Brain microvascular endothelial cell (primary cell): Measurements from ENCODE around the gene FMOD.
A peak's percentile ranks its signal among the peaks of the same experiment; 100 is the strongest.

Experiments
- DNase-seq: peaks from one replicate; pipeline ENCODE4 v3.0.0-alpha.2; 2020
- H3K27ac ChIP-seq: fragments of 250-450 bp; sonication (Bioruptor Pico); 2 replicates; pipeline ENCODE4 v1.5.1; 2020; ENCODE audit warnings: mild to moderate bottlenecking, moderate library complexity
- H3K27me3 ChIP-seq: fragments of 250-450 bp; sonication (Bioruptor Pico); replicated peaks from 2 replicates; pipeline ENCODE4 v1.5.1; 2020; ENCODE audit warnings: mild to moderate bottlenecking
- H3K36me3 ChIP-seq: fragments of 250-450 bp; sonication (Bioruptor Pico); replicated peaks from 2 replicates; pipeline ENCODE4 v1.5.1; 2020; ENCODE audit warnings: mild to moderate bottlenecking
- H3K4me3 ChIP-seq: 2 replicates; pipeline ENCODE4 v1.5.1; 2011; ENCODE audit warnings: low read depth, mild to moderate bottlenecking, control low read depth, low read length, moderate library complexity
- in situ Hi-C: cut with HindIII; loops from 2 replicates; pipeline ENCODE4 v1.10.0; 2017; ENCODE audit warnings: low sequenced_read_pairs, low pct_ligation_motif_present
- TF ChIP-seq, protein P1 (sequence below): IDR thresholded peaks from 2 replicates; pipeline ENCODE4 v1.5.1; 2011; ENCODE audit warnings: low read depth, mild to moderate bottlenecking, moderate library complexity, low read length, control low read depth, inconsistent platforms; ENCODE audit errors: missing control alignments

FMOD gene

DNA sequence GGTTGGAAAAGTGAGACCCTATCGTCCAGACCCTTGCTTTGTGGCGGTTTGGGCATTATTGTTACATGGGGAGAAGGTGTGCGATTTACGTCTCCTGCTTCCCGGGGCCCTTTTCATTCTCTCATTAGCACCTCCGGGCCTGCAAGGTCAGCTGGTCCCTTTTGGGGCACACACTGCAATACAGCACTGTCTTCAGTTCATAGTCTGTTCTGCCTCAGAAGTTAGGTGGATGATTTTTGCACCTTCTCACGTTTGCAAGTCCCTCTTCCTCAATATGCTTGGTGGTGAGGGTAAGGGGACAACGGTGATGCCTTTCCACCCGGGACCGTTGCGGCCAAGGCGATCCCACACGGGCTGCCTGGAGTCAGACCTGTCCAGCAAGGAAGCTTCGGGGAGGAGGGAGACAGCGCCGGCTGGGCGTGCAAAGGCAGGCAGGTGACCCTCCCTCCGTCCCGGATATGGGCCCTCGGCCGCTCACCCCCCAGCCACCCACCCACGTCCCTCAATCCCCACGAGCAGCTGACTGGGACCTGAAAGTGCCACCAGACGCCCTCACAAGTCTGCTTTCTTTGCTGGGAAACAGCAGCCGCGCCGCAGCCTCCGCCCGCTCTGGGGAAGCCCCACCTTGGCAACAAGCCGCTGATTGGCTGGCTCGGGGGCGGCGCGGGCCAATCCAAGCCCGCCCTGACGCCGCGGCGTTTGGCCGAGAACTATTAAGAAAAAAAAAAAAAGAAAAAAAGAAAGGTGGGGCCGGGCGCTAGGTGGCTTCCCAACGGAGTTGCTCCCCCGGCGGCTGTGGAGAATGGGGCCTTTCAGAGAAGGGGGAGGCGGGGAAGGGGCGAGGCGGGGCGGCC, 23.9 kb downstream of the FMOD start:
- H3K27me3 ChIP-seq: peaks cover 36% of the 10 kb centered on the region
- TF ChIP-seq, protein P1, sequence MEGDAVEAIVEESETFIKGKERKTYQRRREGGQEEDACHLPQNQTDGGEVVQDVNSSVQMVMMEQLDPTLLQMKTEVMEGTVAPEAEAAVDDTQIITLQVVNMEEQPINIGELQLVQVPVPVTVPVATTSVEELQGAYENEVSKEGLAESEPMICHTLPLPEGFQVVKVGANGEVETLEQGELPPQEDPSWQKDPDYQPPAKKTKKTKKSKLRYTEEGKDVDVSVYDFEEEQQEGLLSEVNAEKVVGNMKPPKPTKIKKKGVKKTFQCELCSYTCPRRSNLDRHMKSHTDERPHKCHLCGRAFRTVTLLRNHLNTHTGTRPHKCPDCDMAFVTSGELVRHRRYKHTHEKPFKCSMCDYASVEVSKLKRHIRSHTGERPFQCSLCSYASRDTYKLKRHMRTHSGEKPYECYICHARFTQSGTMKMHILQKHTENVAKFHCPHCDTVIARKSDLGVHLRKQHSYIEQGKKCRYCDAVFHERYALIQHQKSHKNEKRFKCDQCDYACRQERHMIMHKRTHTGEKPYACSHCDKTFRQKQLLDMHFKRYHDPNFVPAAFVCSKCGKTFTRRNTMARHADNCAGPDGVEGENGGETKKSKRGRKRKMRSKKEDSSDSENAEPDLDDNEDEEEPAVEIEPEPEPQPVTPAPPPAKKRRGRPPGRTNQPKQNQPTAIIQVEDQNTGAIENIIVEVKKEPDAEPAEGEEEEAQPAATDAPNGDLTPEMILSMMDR: no peak

GRCh38 chr1:203325418-203326091, 25.4 kb downstream of the FMOD start:
- TF ChIP-seq, protein P1: no peak
- no peak for DNase-seq
- peaks cover 44% of the 10 kb centered on the region for H3K27me3 ChIP-seq
- no peaks in the 10 kb centered on the region for H3K36me3 ChIP-seq
- no peak overlapping the region for H3K27ac ChIP-seq
- in situ Hi-C loops: no loop called here
- no peak overlapping the region for H3K4me3 ChIP-seq

More for the DNA sequence above, 23.9 kb downstream of the FMOD start:
- Histone ChIP-seq H3K4me3 (peak overlapping the region; percentile 53), H3K36me3 (no peaks in the 10 kb centered on the region), H3K27ac (no peak overlapping the region)
- DNase-seq: peak; percentile 73
- in situ Hi-C loops: no loop called here

DNA sequence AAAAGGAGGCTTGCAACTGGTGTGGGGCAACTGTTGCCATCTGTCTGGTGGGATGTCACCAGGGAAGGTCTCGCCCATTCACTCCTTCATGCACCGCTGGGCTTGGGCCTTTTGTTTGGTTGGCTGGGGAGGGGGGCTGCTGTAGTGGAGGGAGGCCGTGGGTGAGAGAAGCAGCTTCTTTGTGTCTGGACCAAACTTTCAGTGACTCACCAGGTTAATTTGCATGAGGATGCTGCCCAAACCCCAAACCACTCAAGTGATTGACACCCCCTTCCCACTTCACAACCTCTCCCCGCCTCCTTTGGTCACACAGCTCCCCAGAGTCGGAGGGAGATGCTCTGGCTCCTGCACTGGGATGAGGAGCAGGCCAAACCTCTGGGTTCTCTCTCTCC, 25.9 kb downstream of the FMOD start:
- TF ChIP-seq, protein P1: no peak
- Histone ChIP-seq H3K4me3 (no peak overlapping the region), H3K27me3 (peaks cover 44% of the 10 kb centered on the region), H3K27ac (no peak overlapping the region), H3K36me3 (no peaks in the 10 kb centered on the region)
- in situ Hi-C loops: no loop called here
- no peak for DNase-seq

DNA sequence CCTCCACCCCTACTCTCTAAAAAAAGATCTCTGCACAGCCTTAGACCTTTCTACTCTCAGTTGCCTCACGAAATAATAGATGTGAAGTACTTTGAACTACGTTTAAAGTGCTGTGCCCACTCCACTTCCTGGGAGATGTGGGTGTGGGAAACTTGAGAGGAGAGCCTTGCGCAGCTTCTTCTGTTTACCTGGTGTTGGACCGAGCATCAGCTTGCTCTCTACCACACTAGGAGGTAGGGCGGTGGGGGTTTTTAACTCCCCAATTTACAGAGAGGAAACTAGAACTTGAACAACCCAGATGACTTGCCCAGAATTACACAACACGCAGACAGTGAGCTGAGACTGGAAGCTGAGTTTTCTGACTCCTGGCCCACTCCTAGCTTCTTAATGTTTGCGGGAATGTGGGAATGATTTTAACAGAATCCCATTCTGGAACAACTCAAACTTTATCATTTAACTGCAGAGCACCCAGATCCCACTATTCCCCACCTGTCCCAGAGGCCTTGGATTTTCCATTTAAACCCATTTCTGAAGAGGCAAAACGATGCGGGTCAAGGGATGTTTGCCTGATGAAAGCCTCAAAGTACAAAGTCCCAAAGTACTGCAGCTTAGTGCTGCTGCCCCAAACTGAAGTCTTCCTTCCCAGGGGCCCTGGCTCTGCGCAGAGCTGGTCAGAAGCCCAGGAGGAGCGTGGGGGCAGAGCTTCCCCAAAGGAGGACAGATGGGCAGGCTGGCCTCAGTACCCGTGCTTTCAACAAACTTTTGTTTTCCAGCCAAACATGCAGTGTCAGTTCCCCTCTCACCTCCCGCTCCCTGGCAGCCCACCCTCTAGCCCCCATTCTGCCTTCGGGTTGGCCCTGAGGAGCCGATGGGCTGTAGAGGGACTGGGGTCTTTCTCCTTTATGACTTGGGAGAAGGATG, 26.6 kb downstream of the FMOD start:
- in situ Hi-C loops: no loop called here
- Histone ChIP-seq H3K4me3 (no peak overlapping the region), H3K36me3 (no peaks in the 10 kb centered on the region), H3K27ac (no peak overlapping the region), H3K27me3 (peaks cover 44% of the 10 kb centered on the region)
- TF ChIP-seq, protein P1: no peak
- DNase-seq: no peak

DNA sequence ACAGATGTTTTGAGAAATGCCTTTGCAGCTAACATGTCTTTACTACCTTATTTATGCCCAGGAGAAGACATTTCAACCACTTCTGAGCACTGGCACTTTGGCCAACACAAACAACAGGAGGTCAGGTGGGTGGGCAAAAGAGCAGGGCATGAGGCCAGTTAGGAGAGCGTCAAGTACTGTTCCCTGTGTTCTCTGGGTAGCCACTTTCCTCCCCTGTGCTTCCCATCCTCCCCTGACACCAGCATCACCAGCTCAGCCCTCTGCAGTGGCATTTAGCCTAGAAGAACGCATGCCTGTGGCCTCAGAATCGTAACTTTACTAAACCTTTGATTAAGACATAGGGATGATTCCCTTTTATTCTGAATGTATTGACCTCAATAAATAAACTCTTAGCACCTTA, 27.3 kb downstream of the FMOD start:
- in situ Hi-C loops: no loop called here
- no peaks in the 10 kb centered on the region for H3K36me3 ChIP-seq
- no peak overlapping the region for H3K27ac ChIP-seq
- DNase-seq: no peak
- no peak overlapping the region for H3K4me3 ChIP-seq
- peaks cover 44% of the 10 kb centered on the region for H3K27me3 ChIP-seq
- TF ChIP-seq, protein P1: no peak
